Activated CD4-positive, alpha-beta T cell treated with anti-CD3 and anti-CD28 coated beads for 24 hours (primary cell): ENCODE results near the gene GTF2IRD1.
"Not testable (repeated sequence)": the region's sequence is repeated elsewhere in the genome, so short reads cannot be mapped to it uniquely, and the experiment has no call there.

Source experiments
- DNase-seq, 2 donors: peaks; one replicate each; pipeline ENCODE4 v3.0.0-alpha.2; 2020; ENCODE audit warnings: low read depth in 2 of 2

The GTF2IRD1 gene

DNA sequence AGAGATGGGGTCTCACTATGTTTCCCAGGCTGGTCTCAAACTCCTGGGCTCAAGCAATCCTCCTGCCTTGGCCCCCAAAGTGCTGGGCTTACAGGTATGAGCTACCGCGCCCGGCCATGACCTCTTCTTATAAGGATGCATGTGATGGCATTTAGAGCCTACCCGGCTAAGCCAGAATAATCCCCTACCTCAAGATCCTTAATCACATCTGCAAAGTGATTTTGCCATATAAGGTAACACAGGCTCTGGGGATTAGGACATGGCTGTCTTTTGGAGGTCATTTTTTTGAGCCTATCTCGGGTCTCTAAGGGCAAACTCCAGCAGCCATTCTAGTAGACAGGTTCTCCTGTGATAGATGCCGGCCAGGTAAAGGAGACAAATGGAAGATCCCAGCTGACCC lies 39.6 kb downstream of the GTF2IRD1 start:
- DNase-seq, result no peak

DNA sequence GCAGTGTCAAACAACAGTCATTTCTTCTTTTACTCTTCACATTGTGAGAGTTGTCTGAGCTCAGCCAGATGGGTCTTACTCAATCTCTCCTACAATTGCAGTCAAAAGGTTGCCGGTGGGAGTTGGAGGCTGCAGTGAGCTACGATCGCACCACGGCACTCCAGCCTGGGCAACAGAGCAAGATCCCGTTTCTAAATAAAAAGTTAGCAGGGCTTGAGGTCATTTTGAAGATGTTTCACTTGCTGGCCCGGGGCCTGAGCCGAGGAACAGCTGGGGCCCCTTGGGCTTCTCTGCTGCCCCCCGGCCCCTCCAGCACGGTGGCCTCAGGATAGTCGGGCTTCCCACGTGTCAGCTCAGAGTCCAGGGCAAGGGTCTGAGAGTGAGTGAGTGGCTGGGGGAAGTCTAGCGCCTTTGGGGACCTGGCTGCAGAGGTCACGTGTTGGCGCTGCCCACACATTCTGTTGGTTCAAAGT lies 40.4 kb downstream of the GTF2IRD1 start:
- DNase-seq, result no peak

DNA sequence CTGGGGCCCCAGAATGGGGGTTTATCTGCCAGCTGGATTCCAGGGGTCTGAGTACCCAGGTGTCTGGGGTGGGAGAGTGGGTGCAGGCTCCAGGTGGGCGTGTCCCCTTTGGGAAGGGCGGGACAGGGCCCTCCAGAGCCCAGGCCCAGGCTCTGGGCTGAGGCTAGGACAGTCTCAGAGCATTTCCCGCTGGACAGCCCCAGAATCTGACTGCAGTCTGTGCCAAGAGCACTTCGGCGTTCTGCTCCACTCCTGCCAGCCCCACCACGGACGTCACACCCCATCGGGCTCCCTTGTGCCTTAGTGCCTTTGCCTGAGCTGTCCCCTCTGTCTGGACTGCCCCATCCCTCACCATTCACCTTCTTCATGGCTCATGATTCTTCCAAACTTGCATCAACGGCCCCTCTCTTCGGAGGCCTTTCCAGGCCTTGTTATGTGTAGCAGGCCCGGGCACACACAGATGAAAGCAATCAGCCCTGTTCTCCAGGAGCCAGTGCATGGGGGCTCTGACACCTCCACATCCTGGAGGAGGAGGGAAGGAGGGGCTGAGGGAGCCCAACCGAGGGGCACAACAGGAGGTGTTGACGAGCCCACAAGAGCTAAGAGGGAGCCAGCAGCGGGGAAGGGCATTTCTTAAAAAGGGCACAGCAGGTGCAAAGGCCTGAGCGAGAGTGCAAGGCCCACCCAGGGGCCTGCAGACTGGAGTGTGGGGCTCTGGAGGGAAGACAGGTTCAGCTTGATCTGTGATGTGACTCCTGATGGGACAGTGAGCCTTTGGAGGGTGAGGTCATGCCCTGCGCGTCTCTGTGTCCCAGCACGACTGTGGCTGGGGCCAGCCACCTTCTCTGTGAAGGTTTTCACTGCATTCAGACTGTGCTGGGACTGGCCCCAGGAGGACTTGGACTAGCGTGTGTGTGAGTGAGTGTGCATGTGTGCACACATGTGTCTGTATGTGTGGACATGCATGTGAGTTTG lies 41.7 kb downstream of the GTF2IRD1 start:
- no peak for DNase-seq

DNA sequence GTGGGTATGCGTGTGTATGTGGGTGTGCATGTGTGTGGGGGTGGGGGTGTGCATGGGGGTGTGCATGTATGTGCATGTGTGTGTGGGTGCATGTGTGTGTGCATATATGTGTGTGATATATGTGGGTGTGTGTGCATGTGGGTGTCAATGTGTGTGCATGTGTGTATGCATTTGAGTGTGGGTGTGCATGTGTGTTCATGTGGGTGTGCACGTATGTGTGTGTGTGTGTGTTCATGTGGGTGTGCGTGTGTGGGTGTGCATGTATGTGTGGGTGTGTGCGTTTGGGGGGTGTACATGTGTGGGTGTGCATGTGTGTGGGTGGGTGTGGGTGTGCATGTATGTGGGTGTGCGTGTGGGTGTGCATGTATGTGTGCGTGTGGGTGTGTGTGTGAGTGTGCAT lies 42.6 kb downstream of the GTF2IRD1 start:
- DNase-seq, result no peak

DNA sequence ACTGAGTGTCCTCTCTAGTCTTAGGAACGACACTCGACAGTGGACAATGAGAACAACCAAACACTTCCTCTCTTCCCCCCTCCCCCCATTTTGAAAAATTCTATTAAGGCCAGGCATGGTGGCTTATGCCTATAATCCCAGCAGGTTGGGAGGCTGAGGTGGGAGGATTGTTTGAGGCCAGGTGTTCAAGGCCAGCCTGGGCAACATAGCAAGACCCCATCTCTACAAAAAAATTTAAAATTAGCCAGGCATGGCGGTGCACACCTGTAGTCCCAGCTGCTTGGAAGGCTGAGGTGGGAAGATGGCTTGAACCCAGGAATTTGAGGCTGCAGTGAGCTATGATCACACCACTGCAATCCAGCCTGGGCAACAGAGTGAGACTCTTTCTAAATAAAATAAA lies 43.1 kb downstream of the GTF2IRD1 start:
- not testable (repeated sequence) for DNase-seq

DNA sequence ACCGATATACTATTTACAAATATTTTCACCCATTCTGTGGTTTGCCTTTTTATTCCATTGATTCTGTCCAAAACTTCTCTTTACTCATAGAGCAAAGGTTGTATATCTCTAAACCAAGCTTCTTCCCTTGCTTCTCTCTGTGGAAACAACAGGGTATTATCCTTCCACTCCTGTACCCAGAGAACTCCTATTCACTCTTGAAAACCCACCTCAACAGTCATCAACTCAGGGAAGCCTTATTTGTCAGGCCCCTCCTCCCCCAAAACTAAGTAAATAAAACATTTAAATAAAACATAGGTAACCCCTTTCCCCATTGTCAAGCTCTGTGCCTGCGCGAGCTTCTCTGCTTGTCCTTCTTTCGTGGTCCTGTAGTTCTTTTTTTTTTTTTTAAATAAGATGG lies 44.6 kb downstream of the GTF2IRD1 start:
- DNase-seq, result no peak

DNA sequence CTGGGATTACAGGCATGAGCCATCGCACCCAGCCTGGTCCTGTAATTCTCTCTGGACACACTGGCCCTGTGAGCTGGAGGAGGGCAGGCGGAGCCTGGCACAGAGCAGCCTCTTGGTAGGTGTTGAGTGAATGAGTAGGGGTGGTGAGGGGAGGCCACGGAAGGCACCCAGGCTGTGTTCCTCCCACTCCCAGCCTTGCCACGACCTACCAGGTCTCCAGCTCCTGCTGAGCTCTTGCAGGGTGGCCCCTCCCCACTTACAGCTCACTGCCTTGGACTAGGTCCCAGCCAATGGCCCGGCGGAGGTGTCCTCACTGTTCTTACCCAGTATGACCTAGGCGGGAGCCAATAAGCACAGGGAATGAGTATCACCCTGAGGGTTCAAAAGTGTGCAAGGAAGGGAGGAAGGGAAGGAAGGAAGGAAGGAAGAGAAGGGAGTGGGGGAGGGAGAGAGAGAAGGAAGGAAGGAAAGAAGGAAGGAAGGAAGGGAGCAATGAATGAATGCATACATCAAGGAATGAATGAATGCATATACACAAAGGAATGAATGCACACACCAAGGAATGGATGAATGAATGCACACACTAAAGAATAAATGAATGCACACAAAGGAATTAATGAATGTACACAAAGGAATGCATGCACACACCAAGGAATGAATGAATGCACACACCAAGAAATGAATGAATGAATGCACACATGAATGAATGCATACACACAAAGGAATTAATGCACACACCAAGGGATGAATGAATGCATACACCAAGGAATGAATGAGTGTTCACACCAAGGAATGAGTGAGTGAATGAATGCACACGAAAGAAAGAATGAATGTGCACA lies 45.5 kb downstream of the GTF2IRD1 start:
- DNase-seq, result no peak

DNA sequence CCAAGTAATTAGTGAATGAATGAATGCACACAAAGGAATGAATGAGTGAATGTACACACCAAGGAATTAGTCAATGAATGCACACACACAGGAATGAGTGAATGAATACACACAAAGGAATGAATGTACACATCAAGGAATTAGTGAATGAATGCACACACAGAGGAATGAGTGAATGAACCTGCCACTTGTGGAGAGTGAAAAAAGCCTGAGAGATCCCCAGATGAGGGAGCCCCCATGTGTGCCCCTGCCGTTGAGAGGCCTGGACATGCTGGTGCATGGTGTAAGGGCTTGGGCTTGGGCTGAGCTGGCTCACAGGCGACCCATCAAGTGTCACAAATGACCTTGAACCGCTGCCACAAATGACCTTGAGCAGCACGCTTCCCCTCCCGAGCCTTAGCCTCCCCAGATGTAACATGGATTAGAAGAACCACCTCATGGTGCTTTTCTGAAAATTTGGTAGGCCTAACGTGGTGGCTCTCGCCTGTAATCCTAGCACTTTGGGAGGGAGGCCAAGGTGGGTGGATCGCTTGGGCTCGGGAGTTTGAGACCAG lies 46.2 kb downstream of the GTF2IRD1 start:
- no peak for DNase-seq

DNA sequence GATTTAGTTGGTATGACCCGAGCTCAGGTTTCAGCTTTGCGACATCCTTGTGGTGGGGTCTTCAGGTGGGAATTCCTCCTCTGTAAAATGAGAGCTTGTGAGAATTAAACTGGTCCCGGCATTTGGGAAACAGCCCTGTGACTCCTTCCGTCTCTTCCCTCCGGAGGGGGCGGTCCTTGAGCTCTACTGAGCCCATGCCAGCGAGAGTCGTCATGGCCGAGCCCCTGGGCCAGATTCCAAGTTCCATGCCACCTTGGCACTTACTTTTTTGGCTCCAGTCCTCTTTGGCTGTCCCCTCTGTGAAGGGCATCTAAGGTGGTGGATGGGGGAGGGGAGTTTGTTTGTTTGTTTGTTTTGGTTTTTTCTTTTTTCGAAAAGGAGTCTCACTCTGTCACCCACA lies 47.6 kb downstream of the GTF2IRD1 start:
- no peak for DNase-seq

DNA sequence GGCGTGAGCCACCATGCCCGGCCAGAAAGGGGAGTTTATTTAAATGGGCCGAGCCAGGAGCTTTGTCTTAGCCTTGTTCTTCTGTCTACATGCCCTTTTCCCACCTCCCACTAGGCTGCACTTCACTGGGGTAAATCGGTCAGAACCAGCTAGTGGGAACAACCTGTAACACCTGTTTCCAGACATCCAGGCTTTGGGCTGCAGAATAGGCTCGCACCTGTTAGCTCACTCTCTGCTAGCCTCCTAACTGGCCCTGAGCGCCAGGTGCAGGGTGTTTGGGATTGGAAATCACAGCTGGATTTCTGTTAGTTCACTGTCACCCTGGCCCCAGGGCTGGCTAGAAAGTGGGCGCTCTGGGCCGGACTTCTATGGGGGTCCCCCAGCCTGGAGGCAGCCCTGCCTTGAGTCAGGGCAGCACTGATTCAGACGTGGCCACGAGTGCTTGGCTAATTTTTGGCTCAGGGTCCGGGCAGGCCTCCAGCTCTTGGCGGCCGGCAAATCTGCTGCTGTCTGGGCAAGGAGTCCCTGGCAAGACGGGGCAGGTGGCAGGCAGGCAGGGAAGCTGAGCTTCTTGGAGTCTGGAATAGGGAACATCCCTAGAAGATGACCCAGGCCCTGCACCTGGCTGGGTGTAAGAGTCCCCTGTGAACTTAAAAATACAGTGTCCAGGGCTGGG lies 48.6 kb downstream of the GTF2IRD1 start:
- no peak for DNase-seq

DNA sequence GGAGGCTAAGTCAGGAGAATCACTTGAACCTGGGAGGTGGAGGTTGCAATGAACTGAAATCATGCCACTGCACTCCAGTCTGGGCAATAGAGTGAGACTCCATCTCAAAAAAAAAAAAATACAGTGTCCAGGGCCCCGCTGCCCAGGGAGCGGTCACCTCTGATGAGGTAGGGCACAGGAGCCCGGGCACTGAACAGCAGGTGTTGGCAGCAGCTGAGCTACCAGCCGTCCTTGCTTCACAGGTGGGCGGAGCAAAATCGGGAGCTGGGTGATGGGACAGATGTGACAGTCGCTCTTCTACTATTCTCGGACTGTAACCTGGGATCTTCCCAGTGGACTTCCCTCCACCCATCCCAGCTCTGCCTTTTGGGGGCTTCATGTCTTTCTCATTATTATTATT lies 49.4 kb downstream of the GTF2IRD1 start:
- DNase-seq, result no peak

DNA sequence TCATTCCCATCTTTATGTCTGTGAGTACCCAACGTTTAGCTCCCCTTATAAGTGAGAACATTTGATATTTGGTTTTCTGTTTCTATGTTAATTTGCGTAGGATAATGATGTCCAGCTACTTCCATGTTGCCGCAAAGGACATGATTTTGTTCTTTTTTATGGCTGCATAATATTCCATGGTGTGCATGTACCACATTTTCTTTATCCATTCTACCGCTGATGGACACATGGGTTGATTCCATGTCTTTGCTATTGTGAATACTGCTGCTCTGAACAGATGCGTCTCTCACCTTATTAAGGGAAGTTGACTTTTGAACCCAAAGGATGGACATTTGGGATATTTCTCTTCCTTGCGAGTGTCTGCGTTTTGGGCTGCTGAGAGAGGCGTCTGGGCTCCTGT lies 50.2 kb downstream of the GTF2IRD1 start:
- no peak for DNase-seq

DNA sequence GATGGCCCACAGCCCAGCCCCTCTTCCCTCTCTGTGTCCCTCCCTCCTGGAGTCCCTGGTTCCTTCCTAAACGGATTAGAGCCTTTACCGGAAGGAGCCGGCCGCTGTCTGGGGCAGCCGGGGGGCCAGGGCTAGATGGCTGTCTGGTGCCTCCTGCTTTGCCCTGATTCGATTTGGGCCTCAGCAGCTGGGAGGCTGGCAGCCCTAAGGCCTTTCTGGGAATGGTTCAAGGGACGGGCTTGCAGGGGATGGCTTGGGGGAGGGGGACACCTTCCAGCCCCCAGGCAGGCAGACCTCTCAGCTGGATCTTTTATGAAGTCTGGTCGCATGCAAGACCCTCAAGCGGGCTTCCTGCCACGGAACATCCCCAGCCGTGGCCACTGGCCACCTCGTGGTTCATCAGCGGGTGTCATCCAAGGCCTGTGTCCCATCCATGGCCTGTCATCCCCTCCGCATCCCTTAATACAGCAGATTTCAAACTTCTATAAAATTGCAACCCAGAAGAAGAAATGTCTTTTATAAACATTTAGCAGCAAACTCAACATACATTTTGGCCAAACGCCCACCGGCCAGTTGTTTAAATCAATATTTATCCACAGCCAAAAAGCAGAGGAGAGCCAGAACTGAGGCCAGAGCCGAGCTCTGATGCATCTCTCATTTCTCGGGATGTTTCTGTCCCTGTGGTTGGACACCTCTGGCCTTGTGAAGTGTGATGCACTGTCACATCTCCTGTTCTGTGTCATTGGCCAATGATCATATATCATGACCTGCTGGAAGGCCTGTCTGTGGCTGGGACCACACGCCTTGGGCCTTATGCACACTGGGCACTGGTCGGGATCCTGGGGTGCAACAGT lies 52.0 kb downstream of the GTF2IRD1 start:
- DNase-seq, result no peak

DNA sequence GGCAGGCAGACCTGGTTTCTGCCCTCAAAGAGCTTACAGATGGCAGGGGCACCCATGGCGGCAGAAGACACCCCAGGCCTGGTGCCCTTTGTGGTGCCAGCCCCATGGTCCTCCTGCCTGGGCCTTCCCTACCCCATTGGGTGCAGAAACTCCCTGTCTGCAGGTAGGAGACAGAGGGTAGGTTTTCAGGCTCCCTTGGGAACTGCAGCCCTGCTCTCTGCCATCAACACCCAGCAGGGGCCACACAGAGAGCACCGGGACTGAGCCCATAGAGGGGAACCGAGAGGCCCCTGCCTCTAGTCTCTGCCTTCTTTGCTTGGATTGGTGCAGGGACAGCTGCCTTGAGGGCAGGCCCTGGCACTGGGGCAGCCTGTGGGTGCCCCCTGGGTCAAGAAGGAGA lies 52.6 kb downstream of the GTF2IRD1 start:
- no peak for DNase-seq

DNA sequence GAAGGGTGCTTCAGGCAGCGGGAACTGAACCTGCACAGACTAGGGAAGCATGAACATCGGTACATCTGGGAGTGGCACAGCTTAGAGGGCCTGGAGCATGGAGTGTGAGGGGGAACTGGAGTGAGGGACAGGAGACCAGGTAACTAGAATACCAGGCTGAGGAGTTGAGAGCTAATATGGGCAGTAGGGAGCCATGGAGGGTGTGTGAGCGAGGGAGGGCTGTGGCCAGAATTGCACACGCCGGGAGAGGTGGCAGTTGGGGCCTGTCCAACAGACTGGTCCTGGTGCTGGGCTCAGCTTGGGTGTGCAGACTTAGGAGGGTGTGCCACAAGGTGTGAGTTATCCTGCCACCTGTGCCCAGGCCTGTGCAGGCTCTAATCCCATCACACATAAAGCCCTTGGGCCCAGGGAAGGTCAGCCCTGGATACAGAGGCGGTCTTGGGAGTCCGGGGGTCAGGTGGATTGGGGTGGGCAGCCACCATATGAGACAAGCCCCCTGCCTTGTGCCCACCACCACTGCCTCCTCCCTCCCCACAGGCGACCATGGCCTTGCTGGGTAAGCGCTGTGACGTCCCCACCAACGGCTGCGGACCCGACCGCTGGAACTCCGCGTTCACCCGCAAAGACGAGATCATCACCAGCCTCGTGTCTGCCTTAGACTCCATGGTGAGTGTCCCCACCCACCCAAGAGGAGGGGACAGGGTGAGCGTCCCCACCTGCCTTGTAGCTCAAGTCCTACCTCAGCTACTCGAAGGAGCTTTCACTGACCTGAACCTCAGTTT lies 54.0 kb downstream of the GTF2IRD1 start:
- no peak for DNase-seq

DNA sequence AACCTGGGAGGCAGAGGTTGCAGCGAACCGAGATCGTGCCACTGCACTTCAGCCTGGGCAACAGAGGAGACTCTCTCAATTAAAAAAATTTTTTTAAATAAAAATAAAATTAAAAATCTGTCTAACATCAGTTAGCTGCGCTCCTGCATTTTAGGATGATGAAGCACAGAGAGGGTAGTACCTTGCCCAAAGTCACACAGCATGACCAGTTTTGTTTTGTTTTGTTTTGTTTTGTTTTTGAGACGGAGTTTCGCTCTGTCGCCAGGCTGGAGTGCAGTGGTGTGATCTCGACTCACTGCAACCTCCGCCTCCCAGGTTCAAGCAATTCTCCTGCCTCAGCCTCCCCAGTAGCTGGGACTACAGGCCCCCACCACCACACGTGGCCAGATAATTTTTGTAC lies 55.7 kb downstream of the GTF2IRD1 start:
- not testable (repeated sequence) for DNase-seq

DNA sequence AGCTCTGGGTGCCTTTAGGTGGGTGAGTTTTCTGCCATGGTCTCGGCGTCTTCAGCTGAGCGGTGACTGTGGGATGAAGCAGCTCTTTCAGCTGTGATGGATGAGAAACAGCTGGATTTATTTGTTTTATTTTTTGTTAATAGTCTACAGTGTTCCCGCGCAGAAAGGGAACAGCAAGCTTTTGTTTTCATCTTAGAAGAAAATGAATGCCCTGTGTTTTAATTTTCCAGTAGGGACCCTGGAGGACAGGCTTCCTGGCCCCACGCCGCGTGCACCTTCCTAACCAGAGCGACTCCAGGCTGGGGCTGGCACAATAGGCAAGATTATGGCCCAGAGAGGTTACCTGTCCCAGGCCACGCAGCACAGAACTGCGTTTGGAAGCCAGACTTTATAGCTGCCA lies 57.6 kb downstream of the GTF2IRD1 start:
- DNase-seq, result no peak

DNA sequence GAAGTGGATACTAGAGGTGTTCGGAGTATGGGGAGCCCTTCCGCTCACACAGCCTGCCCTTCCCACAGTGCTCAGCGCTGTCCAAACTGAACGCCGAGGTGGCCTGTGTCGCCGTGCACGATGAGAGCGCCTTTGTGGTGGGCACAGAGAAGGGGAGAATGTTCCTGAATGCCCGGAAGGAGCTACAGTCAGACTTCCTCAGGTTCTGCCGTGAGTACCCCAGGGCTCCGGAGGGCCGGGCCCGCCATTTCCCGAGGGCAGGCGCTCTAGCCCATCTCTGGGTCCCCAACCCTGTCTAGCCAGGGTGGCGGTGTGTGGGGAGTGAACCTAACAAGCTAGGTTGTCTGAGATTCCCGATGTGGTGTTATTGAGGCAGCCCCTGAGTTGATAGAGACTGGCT lies 59.1 kb downstream of the GTF2IRD1 start:
- DNase-seq, result no peak

DNA sequence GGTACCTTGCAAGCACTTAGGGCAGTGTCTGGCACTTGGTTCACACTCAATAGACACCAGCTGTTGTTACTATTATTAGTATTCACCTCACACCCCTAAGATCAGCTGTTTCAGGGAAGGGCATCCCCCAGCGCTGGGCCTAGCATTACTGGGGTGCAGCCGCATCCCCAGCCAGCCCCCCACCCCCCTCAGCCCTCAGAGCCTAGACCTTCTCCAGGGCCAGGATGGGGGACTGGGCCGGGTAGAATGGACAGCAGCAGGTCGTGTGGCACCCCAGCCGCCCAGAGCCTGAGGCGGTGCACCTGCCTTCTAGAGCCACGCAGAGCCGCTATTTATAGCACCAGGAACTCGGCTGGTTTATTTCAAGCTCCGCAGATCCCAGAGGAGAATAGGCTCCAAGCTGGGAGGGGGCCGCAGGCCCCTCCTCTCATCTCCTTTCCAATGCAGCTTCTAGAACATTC lies 60.5 kb downstream of the GTF2IRD1 start:
- no peak for DNase-seq

DNA sequence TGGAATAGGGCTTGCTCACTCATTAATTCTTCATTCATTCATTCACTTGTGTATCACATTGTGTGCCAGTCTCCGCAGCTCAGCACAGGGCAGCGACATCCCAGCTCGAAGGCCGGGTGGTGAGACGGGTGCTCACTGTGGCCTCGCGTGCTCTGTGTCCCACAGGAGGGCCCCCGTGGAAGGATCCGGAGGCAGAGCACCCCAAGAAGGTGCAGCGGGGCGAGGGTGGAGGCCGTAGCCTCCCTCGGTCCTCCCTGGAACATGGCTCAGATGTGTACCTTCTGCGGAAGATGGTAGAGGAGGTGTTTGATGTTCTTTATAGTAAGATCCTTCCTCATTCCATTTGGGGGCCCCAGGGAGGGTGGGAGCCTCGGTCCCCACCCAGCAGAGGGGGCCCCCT lies 61.6 kb downstream of the GTF2IRD1 start:
- DNase-seq, result no peak
